Naive B cell (primary cell): ENCODE measurements around the gene S1PR3. TPM values are rescaled to one million over a fixed set of nuclear protein-coding genes. Genes with fewer than 3 reads are reported as not detected.
"Not testable (repeated sequence)": the region's sequence is repeated elsewhere in the genome, so short reads cannot be mapped to it uniquely, and the experiment has no call there.

Experiments
- ATAC-seq, 2 donors: fragments of 150-1000 bp; cut with Tn5 transposase; 2 replicates each; pipeline ENCODE4 v1.10.0; 2021; ENCODE audit warnings: low read depth in 2 of 2, mild to moderate bottlenecking in 2 of 2, moderate library complexity in 2 of 2
- DNase-seq: peaks from one replicate; pipeline ENCODE4 v3.0.0; 2022
- H3K27ac Mint-ChIP-seq, 6 donors: one replicate each; pipeline ENCODE4 v1.8.0; 2020 to 2022; ENCODE audit warnings: mild to moderate bottlenecking in 6 of 6, mixed read lengths in 6 of 6, moderate library complexity in 5 of 6, inconsistent platforms in 2 of 6
- H3K27me3 Mint-ChIP-seq, 3 donors: one replicate each; pipeline ENCODE4 v1.8.0; 2021 to 2022; ENCODE audit warnings: mixed read lengths in 3 of 3, mild to moderate bottlenecking in 1 of 3
- H3K36me3 Mint-ChIP-seq, 2 donors: one replicate each; pipeline ENCODE4 v1.8.0; 2020 to 2022; ENCODE audit warnings: mixed read lengths in 2 of 2, inconsistent platforms in 1 of 2, mild to moderate bottlenecking in 1 of 2
- H3K4me1 Mint-ChIP-seq, 3 donors: one replicate each; pipeline ENCODE4 v1.8.0; 2020 to 2022; ENCODE audit warnings: mixed read lengths in 3 of 3, inconsistent platforms in 1 of 3, mild to moderate bottlenecking in 1 of 3, moderate library complexity in 1 of 3
- H3K4me3 Mint-ChIP-seq, 8 donors: one replicate each; pipeline ENCODE4 v1.8.0; 2020 to 2022; ENCODE audit warnings: mild to moderate bottlenecking in 8 of 8, mixed read lengths in 8 of 8, moderate library complexity in 8 of 8, inconsistent platforms in 2 of 8
- H3K9me3 Mint-ChIP-seq, 7 donors: one replicate each; pipeline ENCODE4 v1.8.0; 2020 to 2022; ENCODE audit warnings: mixed read lengths in 7 of 7, mild to moderate bottlenecking in 5 of 7, inconsistent platforms in 2 of 7, moderate library complexity in 1 of 7
- polyA plus RNA-seq, 6 donors: library from polyadenylated mRNA; unstranded; fragments of 300-500 nt; fragmentation: Illumina TruSeq; gene quantifications; one replicate each; pipeline ENCODE4 v1.2.3, GENCODE V29; 2021; ENCODE audit warnings: low read depth in 6 of 6

Gene S1PR3
- under 1 TPM in 1 of 6 donors, not detected in 5; 0.26 TPM for polyA plus RNA-seq

DNA sequence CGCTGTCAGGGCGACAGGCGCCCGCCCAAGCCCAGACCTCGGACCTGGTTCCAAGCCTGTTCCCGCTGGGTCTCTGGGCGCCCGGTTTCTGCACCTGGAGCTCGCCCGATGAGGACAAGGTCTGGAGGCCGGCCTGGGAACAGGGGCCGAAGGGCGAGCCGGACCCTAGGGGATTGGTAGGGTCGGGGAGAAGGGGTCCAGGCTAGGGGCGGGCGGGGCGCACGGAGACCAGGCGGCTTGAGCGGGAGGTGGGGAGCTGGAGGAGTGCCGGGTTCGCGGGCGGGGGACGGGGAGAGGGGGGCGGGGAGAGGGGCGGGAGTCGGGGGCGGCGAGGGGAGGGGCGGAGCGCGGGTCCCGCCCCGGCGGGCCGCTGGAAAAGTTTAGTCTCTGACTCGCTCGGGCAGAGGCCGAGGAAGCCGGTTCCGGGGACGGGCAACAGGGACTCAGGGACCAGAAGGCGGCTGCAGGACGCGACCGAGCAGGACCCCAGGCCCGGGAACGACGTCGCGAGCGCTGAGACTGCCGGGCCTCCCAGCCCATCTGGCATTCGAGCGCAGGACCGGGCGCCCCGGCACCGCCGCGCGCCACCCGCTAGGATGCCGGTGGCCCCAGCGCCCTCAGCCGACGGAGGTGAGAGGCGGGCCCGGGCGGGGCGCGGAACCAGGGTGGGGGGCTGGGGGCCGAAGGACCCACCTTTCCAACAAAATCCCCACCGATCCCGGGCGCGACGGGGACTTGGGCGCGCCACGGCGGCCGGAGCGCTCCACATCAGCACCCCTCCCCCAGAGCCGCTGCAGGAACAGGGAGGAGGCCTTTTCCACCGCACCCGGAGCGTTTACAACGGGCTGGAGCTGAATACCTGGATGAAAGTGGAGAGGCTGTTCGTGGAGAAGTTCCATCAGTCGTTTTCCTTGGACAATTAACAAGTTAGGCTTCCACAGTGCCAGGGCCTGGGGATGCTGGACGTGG lies at the start of gene S1PR3:
Gene S1PR3, plus strand, starts transcription at position 403 of the 969 bp plus-strand sequence. CDS start 9,733 bp downstream, outside the sequence.
- H3K27me3 Mint-ChIP-seq = peaks cover 42 to 74% (median 65%) of the 10 kb centered on the region in 3 donors
- DNase-seq (no peak), ATAC-seq (peak; percentile 44 to 49)
- H3K27ac Mint-ChIP-seq = no peak within 1 kb of the TSS
- peaks cover 0 to 3% (median 1%) of the 10 kb centered on the region in 7 donors for H3K9me3 Mint-ChIP-seq
- H3K4me1 Mint-ChIP-seq = peaks cover 15 to 26% (median 19%) of the 10 kb centered on the region in 3 donors
- H3K4me3 Mint-ChIP-seq = peak within 1 kb of the TSS; percentile 45 to 77 (median 72)
- no peaks in the 10 kb centered on the region for H3K36me3 Mint-ChIP-seq

DNA sequence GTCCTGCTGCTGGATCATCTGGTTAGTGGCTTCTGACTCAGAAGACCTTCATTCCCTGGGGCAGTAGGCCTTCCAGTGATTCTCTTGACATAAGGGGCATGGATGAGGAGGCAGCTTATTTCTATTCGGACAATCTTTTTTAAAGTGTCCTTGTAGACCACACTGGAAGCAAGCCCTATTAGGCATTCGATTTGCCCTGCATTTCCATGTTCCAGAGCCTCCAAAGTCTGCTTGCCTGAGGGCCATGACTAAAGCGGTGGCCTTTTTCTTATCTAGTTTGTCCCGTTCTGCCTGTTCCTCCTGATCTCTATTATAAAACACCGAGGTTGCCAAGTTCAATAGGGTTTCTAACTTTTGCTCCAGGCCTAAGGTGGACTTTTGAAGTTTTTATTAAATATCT lies 49.7 kb upstream of the S1PR3 start:
- Mint-ChIP-seq H3K9me3 (peaks cover 0 to 16% (median 2%) of the 10 kb centered on the region in 7 donors), H3K27me3 (peaks cover 14 to 33% (median 18%) of the 10 kb centered on the region in 3 donors)

GRCh38 chr9:88942411-88942810 lies 48.9 kb upstream of the S1PR3 start:
- DNase-seq (no peak), ATAC-seq (no peak)
- Mint-ChIP-seq H3K27me3 (peaks cover 9 to 32% (median 11%) of the 10 kb centered on the region in 3 donors), H3K4me3 (no peak overlapping the region), H3K27ac (peak overlapping the region in 1 of 6 donors; percentile 6), H3K4me1 (no peaks in the 10 kb centered on the region), H3K36me3 (no peaks in the 10 kb centered on the region), H3K9me3 (peaks cover 0 to 16% (median 2%) of the 10 kb centered on the region in 7 donors)

More for the DNA sequence above, 49.7 kb upstream of the S1PR3 start:
- DNase-seq, H3K27ac Mint-ChIP-seq, ATAC-seq, H3K4me1 Mint-ChIP-seq, H3K36me3 Mint-ChIP-seq, H3K4me3 Mint-ChIP-seq: not testable (repeated sequence)

DNA sequence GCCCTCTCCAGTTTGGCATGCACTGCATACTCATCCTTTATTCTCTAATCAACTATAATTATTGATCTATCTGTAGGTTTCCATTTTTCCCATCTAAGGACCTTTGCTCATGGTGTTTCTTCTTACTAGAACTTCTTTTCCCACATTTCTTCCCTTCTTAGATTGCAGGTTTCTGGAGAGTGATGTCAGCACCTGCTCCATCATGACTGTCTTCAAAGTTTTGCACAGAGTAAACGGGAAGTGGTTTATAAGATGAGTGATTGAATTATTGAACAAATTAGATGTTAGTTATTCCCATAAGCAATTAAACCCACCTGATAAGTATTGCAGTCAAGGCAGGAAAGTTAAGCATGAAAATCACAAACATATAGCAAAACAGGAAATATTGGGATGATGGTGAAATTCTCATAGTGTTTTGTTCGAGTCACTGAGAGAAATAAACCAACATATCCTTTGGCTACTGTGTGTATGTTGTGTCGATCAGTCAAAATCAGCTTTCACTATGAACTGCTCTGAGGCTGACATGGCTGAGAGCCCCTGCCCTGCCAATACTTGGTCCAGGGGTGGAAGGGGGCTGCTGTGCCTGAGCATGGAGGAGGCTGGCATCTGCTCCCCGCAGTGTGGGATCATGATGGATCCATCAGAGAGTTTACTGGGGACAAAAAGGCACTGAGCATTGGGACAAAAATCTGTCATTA lies 45.5 kb upstream of the S1PR3 start:
- H3K36me3 Mint-ChIP-seq = peaks cover 0 to 5% of the 10 kb centered on the region in 2 donors
- peaks cover 0 to 3% (median 0%) of the 10 kb centered on the region in 7 donors for H3K9me3 Mint-ChIP-seq
- peak overlapping the region in 1 of 6 donors; percentile 65 for H3K27ac Mint-ChIP-seq
- DNase-seq (no peak), ATAC-seq (no peak)
- no peak overlapping the region for H3K4me3 Mint-ChIP-seq
- no peaks in the 10 kb centered on the region for H3K4me1 Mint-ChIP-seq
- H3K27me3 Mint-ChIP-seq = peaks cover 18 to 56% (median 27%) of the 10 kb centered on the region in 3 donors

GRCh38 chr9:88947581-88948573 lies 43.4 kb upstream of the S1PR3 start:
- Mint-ChIP-seq H3K4me1 (no peaks in the 10 kb centered on the region), H3K4me3 (no peak overlapping the region), H3K27me3 (peaks cover 29 to 63% (median 31%) of the 10 kb centered on the region in 3 donors), H3K36me3 (peaks cover 0 to 7% of the 10 kb centered on the region in 2 donors), H3K27ac (peak overlapping the region in 1 of 6 donors; percentile 33), H3K9me3 (peaks cover 0 to 3% (median 0%) of the 10 kb centered on the region in 7 donors)
- ATAC-seq (no peak), DNase-seq (no peak)

- Mint-ChIP-seq H3K27ac (no peak overlapping the region), H3K4me1 (peaks cover 0 to 7% (median 0%) of the 10 kb centered on the region in 3 donors), H3K9me3 (peaks cover 0 to under 1% (median 0%) of the 10 kb centered on the region in 7 donors), H3K36me3 (peaks cover 0 to 7% of the 10 kb centered on the region in 2 donors), H3K4me3 (no peak overlapping the region), H3K27me3 (peaks cover 28 to 70% (median 43%) of the 10 kb centered on the region in 3 donors)
- ATAC-seq = no peak
- DNase-seq = no peak
Measured at GRCh38 chr9:88949425-88949824, 41.8 kb upstream of the S1PR3 start.

- peaks cover 0 to 7% of the 10 kb centered on the region in 2 donors for H3K36me3 Mint-ChIP-seq
- H3K4me1 Mint-ChIP-seq = peaks cover 0 to 7% (median 0%) of the 10 kb centered on the region in 3 donors
- H3K27ac Mint-ChIP-seq = no peak overlapping the region
- DNase-seq = no peak
- H3K27me3 Mint-ChIP-seq = peaks cover 34 to 72% (median 48%) of the 10 kb centered on the region in 3 donors
- no peak overlapping the region for H3K4me3 Mint-ChIP-seq
- peaks cover 0 to 2% (median 0%) of the 10 kb centered on the region in 7 donors for H3K9me3 Mint-ChIP-seq
- no peak for ATAC-seq
Measured at GRCh38 chr9:88949961-88950340, 41.3 kb upstream of the S1PR3 start.

GRCh38 chr9:88950341-88951154 lies 40.7 kb upstream of the S1PR3 start:
- peaks cover 0 to 7% (median 0%) of the 10 kb centered on the region in 3 donors for H3K4me1 Mint-ChIP-seq
- DNase-seq (no peak), ATAC-seq (no peak)
- peaks cover 38 to 72% (median 54%) of the 10 kb centered on the region in 3 donors for H3K27me3 Mint-ChIP-seq
- peaks cover 0 to 2% (median 0%) of the 10 kb centered on the region in 7 donors for H3K9me3 Mint-ChIP-seq
- peaks cover 0 to 7% of the 10 kb centered on the region in 2 donors for H3K36me3 Mint-ChIP-seq
- H3K4me3 Mint-ChIP-seq = no peak overlapping the region
- H3K27ac Mint-ChIP-seq = no peak overlapping the region

GRCh38 chr9:88951155-88951542 lies 40.1 kb upstream of the S1PR3 start:
- DNase-seq = no peak
- Mint-ChIP-seq H3K4me3 (no peak overlapping the region), H3K9me3 (peaks cover 0 to 2% (median 0%) of the 10 kb centered on the region in 7 donors), H3K36me3 (peaks cover 0 to 7% of the 10 kb centered on the region in 2 donors), H3K27ac (no peak overlapping the region), H3K4me1 (peaks cover 0 to 7% (median 0%) of the 10 kb centered on the region in 3 donors), H3K27me3 (peaks cover 40 to 72% (median 54%) of the 10 kb centered on the region in 3 donors)
- ATAC-seq = no peak

DNA sequence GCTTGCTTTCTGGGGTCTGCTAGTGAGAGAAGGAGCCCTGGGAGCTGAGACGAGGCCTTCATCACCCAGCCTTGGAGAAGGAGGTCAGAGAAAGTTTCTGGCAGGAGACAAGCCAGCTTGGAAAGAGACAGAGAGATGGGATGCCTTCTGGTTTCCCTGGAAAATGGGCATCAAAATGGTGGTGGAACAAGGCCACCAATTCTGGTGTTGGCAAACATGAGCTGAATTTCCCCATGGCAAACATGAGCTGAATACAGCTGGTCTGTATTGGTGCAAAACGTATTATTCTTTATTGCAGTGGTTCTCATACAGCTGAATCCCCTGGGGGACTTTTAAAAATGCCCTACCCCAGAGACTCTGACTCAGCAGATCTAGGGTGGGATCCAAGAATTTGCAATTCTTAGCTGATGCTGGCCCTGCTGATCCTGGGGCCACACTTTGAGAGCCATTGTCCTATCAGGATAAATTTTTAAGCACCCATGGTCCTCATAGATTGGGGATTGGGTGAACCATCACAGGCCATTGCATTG lies 39.1 kb upstream of the S1PR3 start:
- DNase-seq (no peak), ATAC-seq (no peak)
- peaks cover 0 to 7% (median 0%) of the 10 kb centered on the region in 3 donors for H3K4me1 Mint-ChIP-seq
- H3K9me3 Mint-ChIP-seq = peaks cover 0 to 2% (median 0%) of the 10 kb centered on the region in 7 donors
- peaks cover 40 to 75% (median 59%) of the 10 kb centered on the region in 3 donors for H3K27me3 Mint-ChIP-seq
- no peak overlapping the region for H3K27ac Mint-ChIP-seq
- H3K36me3 Mint-ChIP-seq = peaks cover 0 to 7% of the 10 kb centered on the region in 2 donors
- H3K4me3 Mint-ChIP-seq = no peak overlapping the region

DNA sequence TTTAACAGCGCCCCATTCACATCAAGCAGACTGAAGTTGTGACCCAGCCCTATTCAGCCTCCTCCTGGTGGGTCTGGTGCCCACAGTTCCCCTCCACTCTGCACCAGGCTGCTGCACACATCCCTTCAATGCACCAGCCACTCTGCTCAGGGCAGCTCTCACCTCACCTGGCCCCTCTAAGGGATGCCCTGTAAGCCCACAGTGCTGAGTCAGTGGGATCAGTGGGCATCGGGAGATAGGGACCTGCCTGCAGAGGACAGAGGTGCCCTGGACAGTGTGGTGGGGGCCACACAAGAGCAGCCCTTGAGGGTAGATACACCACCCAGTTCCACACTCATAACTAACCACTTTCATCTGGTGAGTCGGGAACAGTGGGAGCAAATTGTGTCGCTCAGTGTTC lies 38.3 kb upstream of the S1PR3 start:
- Mint-ChIP-seq H3K36me3 (peaks cover 0 to 7% of the 10 kb centered on the region in 2 donors), H3K27ac (no peak overlapping the region), H3K9me3 (peaks cover 0 to 2% (median 0%) of the 10 kb centered on the region in 7 donors), H3K4me1 (peaks cover 0 to 7% (median 0%) of the 10 kb centered on the region in 3 donors), H3K4me3 (no peak overlapping the region), H3K27me3 (peaks cover 45 to 74% (median 56%) of the 10 kb centered on the region in 3 donors)
- ATAC-seq (no peak), DNase-seq (no peak)
